Measurements from ENCODE around the gene CD63. TPM values are rescaled to one million over a fixed set of nuclear protein-coding genes. Genes with fewer than 3 reads are reported as not detected.
A peak's percentile ranks its signal among the peaks of the same experiment; 100 is the strongest.
"Not testable (repeated sequence)": the region's sequence is repeated elsewhere in the genome, so short reads cannot be mapped to it uniquely, and the experiment has no call there.

The CD63 gene, protein sequence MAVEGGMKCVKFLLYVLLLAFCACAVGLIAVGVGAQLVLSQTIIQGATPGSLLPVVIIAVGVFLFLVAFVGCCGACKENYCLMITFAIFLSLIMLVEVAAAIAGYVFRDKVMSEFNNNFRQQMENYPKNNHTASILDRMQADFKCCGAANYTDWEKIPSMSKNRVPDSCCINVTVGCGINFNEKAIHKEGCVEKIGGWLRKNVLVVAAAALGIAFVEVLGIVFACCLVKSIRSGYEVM
- 10 to 100 TPM; 83.3 to 83.9 TPM for total RNA-seq
- 27.1 to 56.9 reads per million in 2 donors for total RNA-seq

DNA sequence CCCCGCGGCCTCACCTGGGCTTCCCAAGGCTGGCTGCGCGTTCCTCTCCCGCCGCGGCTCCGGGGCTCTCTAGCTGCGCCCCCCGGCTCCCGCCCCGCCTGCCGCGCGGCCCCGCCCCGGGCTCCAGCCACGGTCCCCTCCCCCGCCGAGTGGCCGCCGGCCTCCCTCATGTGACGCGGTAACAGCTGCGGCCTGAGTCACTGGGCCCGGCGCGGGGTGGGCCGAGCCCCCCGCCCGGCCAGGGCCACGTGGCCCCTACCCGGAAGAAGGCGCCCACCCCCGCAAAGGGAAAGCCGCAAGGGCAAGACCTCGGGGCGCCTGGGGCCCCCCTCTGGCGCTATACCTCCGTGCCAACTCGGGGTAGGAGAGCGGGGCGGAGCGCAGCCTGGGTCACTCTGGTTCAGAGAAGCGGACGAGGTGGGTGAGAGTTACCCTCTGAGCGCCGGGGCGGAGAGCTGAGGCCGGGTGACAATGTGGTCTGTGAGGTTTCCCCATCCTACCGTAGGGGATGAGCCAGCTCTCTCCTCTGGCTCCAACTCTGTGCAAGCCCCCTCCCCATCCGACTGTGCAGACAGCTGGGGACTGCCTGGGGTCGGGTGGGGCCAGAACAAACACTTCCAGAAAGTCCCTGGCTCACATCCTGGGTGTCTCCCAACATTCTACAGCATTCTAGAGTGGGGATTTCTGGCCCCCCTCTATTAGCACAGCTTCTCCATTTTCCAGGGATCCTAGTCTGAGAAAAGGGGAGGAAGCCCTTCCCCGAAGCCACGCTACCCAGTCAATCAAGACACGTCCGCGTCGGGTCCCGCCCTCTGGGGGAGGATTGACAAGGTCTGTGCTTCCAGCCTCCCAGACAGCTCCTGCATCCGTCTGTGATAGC lies at the start of gene CD63:
Gene CD63 (minus strand): TSS at position 71 of the 880 bp plus-strand sequence. CDS start 668 bp downstream, outside the sequence.
- DNase-seq (peak; percentile 24 to 52 (median 45)), ATAC-seq (peak; percentile 60)
- Mint-ChIP-seq H3K27ac (peak within 1 kb of the TSS; percentile 97), H3K36me3 (ENCODE audit: low read depth) (no peaks in the 10 kb centered on the region), H3K4me3 (peak within 1 kb of the TSS; percentile 95), H3K27me3 (no peaks in the 10 kb centered on the region), H3K4me1 (peaks cover 37% of the 10 kb centered on the region)
- no peaks in the 10 kb centered on the region for H3K9me3 ChIP-seq (ENCODE audit: control insufficient read depth, low read length, poor library complexity, severe bottlenecking)

GRCh38 chr12:55777856-55778255 lies 49.0 kb upstream of the CD63 start:
- Mint-ChIP-seq H3K36me3 (ENCODE audit: low read depth) (peaks cover 4% of the 10 kb centered on the region), H3K27me3 (no peaks in the 10 kb centered on the region), H3K27ac (peak overlapping the region; percentile 81), H3K4me1 (peaks cover 20% of the 10 kb centered on the region), H3K4me3 (no peak overlapping the region)
- no peak for DNase-seq
- no peak for ATAC-seq
- no peaks in the 10 kb centered on the region for H3K9me3 ChIP-seq (ENCODE audit: control insufficient read depth, low read length, poor library complexity, severe bottlenecking)

DNA sequence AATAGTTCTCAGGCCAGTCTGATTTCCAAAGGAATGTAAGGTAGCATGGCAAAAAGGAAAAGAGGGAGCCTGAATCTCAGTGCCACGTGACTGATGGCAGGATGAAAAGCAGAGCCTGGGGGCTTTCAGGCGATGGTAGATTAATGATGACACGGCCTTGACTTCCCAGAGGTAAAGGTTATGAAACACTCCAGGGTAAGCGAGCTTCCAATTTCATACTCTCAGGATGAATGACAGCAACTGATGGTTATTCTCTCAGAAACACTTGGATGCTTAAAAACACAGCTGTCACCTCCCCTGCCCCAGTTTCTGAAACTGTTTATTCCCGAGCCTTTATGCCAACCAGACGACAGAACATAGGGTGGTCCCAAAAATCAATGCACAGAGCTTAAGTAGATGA lies 42.9 kb upstream of the CD63 start:
- Mint-ChIP-seq H3K4me3 (no peak overlapping the region), H3K36me3 (ENCODE audit: low read depth) (peaks cover 5% of the 10 kb centered on the region), H3K27ac (peak overlapping the region; percentile 67), H3K27me3 (no peaks in the 10 kb centered on the region), H3K4me1 (peaks cover 13% of the 10 kb centered on the region)
- no peaks in the 10 kb centered on the region for H3K9me3 ChIP-seq (ENCODE audit: control insufficient read depth, low read length, poor library complexity, severe bottlenecking)
- DNase-seq (no peak), ATAC-seq (no peak)

DNA sequence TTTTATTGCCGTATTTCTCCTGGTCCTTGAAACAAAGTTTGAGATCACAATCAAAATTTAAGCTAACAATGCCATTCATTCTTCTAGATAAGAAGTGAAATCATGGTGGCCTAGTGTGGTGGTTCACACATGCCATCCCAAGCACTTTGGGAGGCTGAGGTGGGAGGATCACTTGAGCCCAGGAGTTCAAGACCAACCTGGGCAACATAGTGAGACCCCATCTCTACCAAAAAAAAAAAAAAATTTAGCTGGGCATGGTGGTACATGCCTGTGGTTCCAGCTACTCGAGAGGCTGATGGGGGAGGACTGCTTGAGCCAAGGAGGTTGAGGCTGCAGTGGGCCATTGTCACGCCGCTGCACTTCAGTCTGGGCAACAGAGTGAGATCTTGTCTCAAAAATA lies 38.3 kb upstream of the CD63 start:
- Mint-ChIP-seq H3K27ac (peak overlapping the region; percentile 27), H3K36me3 (ENCODE audit: low read depth) (peaks cover 3% of the 10 kb centered on the region), H3K4me1 (peaks cover 13% of the 10 kb centered on the region), H3K27me3 (no peaks in the 10 kb centered on the region), H3K4me3 (no peak overlapping the region)
- no peak for ATAC-seq
- no peak for DNase-seq
- no peaks in the 10 kb centered on the region for H3K9me3 ChIP-seq (ENCODE audit: control insufficient read depth, low read length, poor library complexity, severe bottlenecking)

DNA sequence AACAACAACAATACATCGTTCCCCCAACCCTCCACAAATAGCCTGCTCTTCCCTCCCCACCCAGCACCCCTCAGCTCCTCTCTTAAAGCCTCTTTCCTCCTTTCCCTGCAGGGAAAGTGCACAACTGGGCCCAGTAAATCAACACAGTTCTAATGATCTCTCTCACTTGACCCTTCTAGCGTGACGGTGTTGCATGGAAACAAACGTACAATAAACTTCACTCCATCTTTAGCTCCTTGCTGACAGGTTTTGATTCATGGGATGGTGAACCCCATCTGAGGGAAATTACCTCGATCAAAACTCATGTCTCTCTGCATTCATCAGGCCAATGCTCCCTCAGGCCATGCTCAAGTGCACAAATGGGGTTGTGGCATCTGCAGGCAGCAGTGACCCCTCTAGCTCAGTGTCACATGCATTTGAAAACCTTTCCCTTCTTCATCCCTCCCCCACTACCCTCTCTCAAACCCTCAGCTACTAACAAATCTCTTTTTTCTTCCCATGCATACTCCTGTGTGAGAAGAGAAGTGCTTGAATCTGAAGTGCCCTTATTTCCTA lies 37.0 kb upstream of the CD63 start:
- peak overlapping the region; percentile 85 for H3K27ac Mint-ChIP-seq
- H3K4me3 Mint-ChIP-seq = no peak overlapping the region
- ATAC-seq (no peak), DNase-seq (no peak)
- H3K9me3 ChIP-seq (ENCODE audit: control insufficient read depth, low read length, poor library complexity, severe bottlenecking) = no peaks in the 10 kb centered on the region
- peaks cover 6% of the 10 kb centered on the region for H3K36me3 Mint-ChIP-seq (ENCODE audit: low read depth)
- no peaks in the 10 kb centered on the region for H3K27me3 Mint-ChIP-seq
- H3K4me1 Mint-ChIP-seq = peaks cover 14% of the 10 kb centered on the region

DNA sequence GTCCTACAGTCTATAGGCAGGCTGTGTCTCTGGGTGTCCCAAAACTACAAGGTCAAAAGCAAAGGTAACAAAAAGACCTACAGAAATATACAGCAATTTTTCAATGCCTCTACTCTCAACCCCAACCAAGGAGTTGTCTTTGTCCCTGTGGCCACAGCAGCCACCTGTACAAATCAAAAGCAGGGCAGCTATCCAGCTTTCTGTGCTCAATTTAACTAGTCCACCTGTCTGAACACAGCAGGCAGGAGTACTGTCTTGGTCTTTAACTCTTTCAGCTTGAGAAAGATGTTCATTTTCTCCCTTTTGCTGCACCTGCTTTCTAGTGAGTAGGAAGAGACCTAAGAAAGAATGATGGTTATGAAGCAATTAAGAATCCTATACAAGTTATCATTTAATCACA lies 33.8 kb upstream of the CD63 start:
- Mint-ChIP-seq H3K27ac (no peak overlapping the region), H3K4me3 (no peak overlapping the region), H3K4me1 (peaks cover 13% of the 10 kb centered on the region), H3K36me3 (ENCODE audit: low read depth) (peaks cover 3% of the 10 kb centered on the region), H3K27me3 (no peaks in the 10 kb centered on the region)
- no peak for ATAC-seq
- no peaks in the 10 kb centered on the region for H3K9me3 ChIP-seq (ENCODE audit: control insufficient read depth, low read length, poor library complexity, severe bottlenecking)
- no peak for DNase-seq

- ATAC-seq = no peak
- H3K4me3 Mint-ChIP-seq = no peak overlapping the region
- H3K27me3 Mint-ChIP-seq = no peaks in the 10 kb centered on the region
- DNase-seq = no peak
- H3K27ac Mint-ChIP-seq = no peak overlapping the region
- H3K9me3 ChIP-seq (ENCODE audit: control insufficient read depth, low read length, poor library complexity, severe bottlenecking) = no peaks in the 10 kb centered on the region
- peaks cover 6% of the 10 kb centered on the region for H3K36me3 Mint-ChIP-seq (ENCODE audit: low read depth)
- H3K4me1 Mint-ChIP-seq = peaks cover 14% of the 10 kb centered on the region
Observed at GRCh38 chr12:55760663-55761062, 31.9 kb upstream of the CD63 start.

DNA sequence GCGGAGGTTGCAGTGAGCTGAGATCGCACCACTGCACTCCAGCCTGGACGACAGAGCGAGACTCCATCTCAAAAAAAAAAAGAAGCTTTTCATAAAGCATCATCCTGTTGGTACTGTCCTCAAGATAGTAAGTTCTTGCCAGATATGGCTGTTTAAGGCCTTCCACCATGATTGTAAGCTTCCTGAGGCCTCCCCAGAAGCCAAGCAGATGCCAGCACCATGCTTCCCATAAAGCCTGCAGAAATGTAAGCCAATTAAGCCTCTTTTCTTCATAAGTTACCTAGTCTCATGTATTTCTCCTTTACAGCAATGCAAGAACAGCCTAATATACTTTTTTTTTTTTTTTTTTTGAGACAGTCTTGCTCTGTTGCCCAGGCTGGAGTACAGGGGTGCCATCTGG lies 29.8 kb upstream of the CD63 start:
- not testable (repeated sequence) for H3K36me3 Mint-ChIP-seq (ENCODE audit: low read depth); H3K27ac Mint-ChIP-seq; H3K27me3 Mint-ChIP-seq; H3K4me3 Mint-ChIP-seq; H3K9me3 ChIP-seq (ENCODE audit: control insufficient read depth, low read length, poor library complexity, severe bottlenecking); ATAC-seq; DNase-seq
- H3K4me1 Mint-ChIP-seq = peaks cover 19% of the 10 kb centered on the region

DNA sequence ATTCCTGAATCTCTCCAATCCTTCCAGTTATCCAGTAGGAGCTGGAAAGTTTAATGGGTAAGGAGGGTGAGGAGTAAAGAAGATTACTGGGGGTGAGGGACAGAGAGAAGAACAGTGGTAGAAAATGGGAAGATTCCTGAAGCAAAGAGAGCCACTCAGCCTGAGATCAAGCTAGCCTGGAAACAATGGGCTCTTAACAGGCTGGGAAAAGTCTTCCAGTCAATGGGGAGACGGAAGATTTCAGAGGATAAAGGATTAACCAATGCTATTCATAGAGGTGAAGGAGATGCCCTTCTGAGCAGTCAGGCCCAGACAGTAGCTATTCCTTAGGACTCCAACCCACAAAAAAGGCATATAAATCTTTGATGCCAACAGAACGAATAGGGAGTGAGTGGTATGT lies 28.9 kb upstream of the CD63 start:
- Mint-ChIP-seq H3K27me3 (no peaks in the 10 kb centered on the region), H3K4me3 (no peak overlapping the region), H3K27ac (no peak overlapping the region), H3K4me1 (peaks cover 19% of the 10 kb centered on the region), H3K36me3 (ENCODE audit: low read depth) (peaks cover 6% of the 10 kb centered on the region)
- H3K9me3 ChIP-seq (ENCODE audit: control insufficient read depth, low read length, poor library complexity, severe bottlenecking) = no peaks in the 10 kb centered on the region
- DNase-seq (no peak), ATAC-seq (no peak)

DNA sequence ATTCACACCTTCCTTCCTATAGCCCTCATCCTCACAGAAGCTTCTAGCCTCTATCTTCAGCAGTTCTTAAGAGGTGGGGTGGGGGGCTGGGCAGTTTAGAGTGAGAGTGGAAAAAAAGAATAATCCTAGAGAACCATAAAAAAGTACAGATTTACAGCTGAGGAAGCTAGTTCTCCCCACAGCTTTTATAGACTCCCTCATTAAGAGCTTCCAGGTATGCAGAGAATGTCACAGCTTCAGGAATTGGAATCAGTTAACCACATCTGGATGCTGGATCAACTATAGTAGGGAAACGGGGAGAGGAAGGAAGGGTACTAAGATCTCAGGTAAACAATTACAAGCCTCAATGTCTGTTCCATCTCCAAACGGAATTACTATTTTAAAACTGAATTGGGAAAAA lies 26.4 kb upstream of the CD63 start:
- Mint-ChIP-seq H3K36me3 (ENCODE audit: low read depth) (peaks cover 3% of the 10 kb centered on the region), H3K27ac (peak overlapping the region; percentile 77), H3K4me1 (peaks cover 12% of the 10 kb centered on the region), H3K4me3 (no peak overlapping the region), H3K27me3 (no peaks in the 10 kb centered on the region)
- ATAC-seq = no peak
- no peak for DNase-seq
- no peaks in the 10 kb centered on the region for H3K9me3 ChIP-seq (ENCODE audit: control insufficient read depth, low read length, poor library complexity, severe bottlenecking)

GRCh38 chr12:55748230-55748993 lies 19.6 kb upstream of the CD63 start:
- Mint-ChIP-seq H3K4me3 (no peak overlapping the region), H3K36me3 (ENCODE audit: low read depth) (peaks cover 3% of the 10 kb centered on the region), H3K27me3 (no peaks in the 10 kb centered on the region), H3K27ac (peak overlapping the region; percentile 86), H3K4me1 (peaks cover 47% of the 10 kb centered on the region)
- DNase-seq (no peak), ATAC-seq (no peak)
- H3K9me3 ChIP-seq (ENCODE audit: control insufficient read depth, low read length, poor library complexity, severe bottlenecking) = no peaks in the 10 kb centered on the region

DNA sequence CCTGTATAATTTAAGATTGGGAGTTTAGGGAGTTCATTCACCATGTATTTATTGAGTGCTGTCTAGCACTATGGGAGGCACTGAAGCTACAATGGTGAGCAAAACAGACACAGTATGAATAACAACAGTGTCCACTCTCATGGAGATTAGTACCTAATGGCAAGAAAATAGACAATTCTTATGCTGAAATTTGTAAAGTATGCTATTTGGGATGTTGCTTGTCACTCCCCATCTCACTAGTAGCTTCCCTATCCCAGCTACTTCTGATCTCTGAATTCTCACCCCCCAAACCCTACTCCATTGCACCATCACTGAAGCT lies 18.1 kb upstream of the CD63 start:
- Mint-ChIP-seq H3K4me1 (peaks cover 56% of the 10 kb centered on the region), H3K27ac (peak overlapping the region; percentile 86), H3K36me3 (ENCODE audit: low read depth) (peaks cover 5% of the 10 kb centered on the region), H3K4me3 (no peak overlapping the region), H3K27me3 (no peaks in the 10 kb centered on the region)
- no peak for DNase-seq
- ATAC-seq = no peak
- no peaks in the 10 kb centered on the region for H3K9me3 ChIP-seq (ENCODE audit: control insufficient read depth, low read length, poor library complexity, severe bottlenecking)

Data from T-helper 17 cell (primary cell).